ENCODE results near the gene PRDM11.

The PRDM11 gene

GRCh38 chr11:45158210-45158731, 11.8 kb downstream of the PRDM11 start:
- no peak for DNase-seq

GRCh38 chr11:45158891-45159605, 12.6 kb downstream of the PRDM11 start:
- DNase-seq = no peak

- DNase-seq = no peak
Measured at GRCh38 chr11:45159781-45160365, 13.4 kb downstream of the PRDM11 start.

GRCh38 chr11:45161252-45162063, 15.0 kb downstream of the PRDM11 start:
- DNase-seq = no peak

GRCh38 chr11:45162064-45162375, 15.6 kb downstream of the PRDM11 start:
- DNase-seq = no peak

GRCh38 chr11:45162916-45163879, 16.8 kb downstream of the PRDM11 start:
- no peak for DNase-seq

- no peak for DNase-seq
Measured at GRCh38 chr11:45163956-45164575, 17.6 kb downstream of the PRDM11 start.

GRCh38 chr11:45165386-45165785, 18.9 kb downstream of the PRDM11 start:
- no peak for DNase-seq

GRCh38 chr11:45165806-45166603, 19.6 kb downstream of the PRDM11 start:
- DNase-seq = no peak

GRCh38 chr11:45166604-45166897, 20.1 kb downstream of the PRDM11 start:
- DNase-seq = no peak

- DNase-seq = no peak
Measured at GRCh38 chr11:45167283-45167682, 20.8 kb downstream of the PRDM11 start.

GRCh38 chr11:45168366-45169130, 22.1 kb downstream of the PRDM11 start:
- DNase-seq = no peak

- no peak for DNase-seq
Measured at GRCh38 chr11:45169310-45170072, 23.1 kb downstream of the PRDM11 start.

- DNase-seq = no peak
Measured at GRCh38 chr11:45170484-45170883, 24.0 kb downstream of the PRDM11 start.

- DNase-seq = no peak
Measured at GRCh38 chr11:45171550-45171949, 25.1 kb downstream of the PRDM11 start.

- no peak for DNase-seq
Measured at GRCh38 chr11:45173064-45173463, 26.6 kb downstream of the PRDM11 start.

GRCh38 chr11:45174168-45174835, 27.9 kb downstream of the PRDM11 start:
- DNase-seq = no peak

GRCh38 chr11:45174963-45175362, 28.5 kb downstream of the PRDM11 start:
- DNase-seq = no peak

GRCh38 chr11:45176996-45177395, 30.6 kb downstream of the PRDM11 start:
- DNase-seq = no peak

Data from NCI-H1417 treated with DMSO at 0.1 percent for 48 hours (cell line).